ENCODE results near the gene PDXP.
A peak's percentile ranks its signal among the peaks of the same experiment; 100 is the strongest.

PDXP gene

DNA sequence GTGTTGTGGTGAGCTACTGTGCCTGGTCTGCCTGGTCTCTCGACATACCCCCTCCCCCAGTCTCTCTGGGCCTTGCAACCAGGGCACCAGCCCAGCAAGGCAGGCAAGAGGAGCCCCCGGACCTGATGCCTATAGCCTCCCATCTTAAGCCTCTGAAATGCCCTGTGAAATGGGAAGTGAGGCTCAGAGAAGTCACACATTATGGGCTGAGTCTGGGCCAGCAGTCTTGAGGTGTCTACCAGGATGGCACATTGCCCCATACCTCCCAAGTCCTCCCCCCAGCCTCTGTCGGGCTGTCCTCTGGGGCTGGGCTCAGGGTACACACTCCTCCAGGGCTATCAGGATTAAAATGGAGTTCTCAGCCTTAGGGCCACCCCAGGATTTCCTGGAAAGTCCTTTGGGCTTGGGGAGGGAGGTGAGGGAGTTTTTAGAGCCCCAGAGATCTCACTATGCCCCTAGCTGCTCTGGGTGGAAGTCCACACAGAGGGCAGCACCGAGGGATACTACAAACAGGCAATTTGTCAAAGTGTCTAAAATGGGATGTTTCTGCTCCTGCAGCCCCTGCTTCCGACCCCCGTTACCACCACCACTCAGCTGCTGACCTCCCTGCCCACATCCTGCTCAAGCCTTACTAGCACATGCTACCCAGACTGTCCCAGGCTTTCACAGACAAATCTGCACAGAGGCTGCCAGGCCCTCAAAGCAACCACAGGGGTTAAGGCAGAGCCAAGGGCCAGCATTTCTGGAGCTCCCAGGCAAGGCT lies 22.2 kb upstream of the PDXP start:
- Histone ChIP-seq H3K36me3 (ENCODE audit: control insufficient read depth in 1 of 2, insufficient read depth in 2 of 2, low read length in 2 of 2) (peaks cover 0 to 16% of the 10 kb centered on the region in 2 donors), H3K27me3 (ENCODE audit: control insufficient read depth in 1 of 2, insufficient read depth in 2 of 2, low read length in 2 of 2) (no peaks in the 10 kb centered on the region), H3K27ac (ENCODE audit: low read depth, low read length) (no peak overlapping the region), H3K9ac (ENCODE audit: low read depth in 1 of 2, low read length in 2 of 2) (peak overlapping the region; percentile 30 to 96), H3K4me1 (ENCODE audit: control insufficient read depth in 1 of 2, insufficient read depth in 2 of 2, low read length in 2 of 2) (peaks cover 78 to 91% of the 10 kb centered on the region in 2 donors), H3K4me3 (ENCODE audit: low read depth in 1 of 2, low read length in 2 of 2) (peak overlapping the region in 1 of 2 donors; percentile 1), H3K9me3 (ENCODE audit: control insufficient read depth in 1 of 2, low read length in 2 of 2) (no peaks in the 10 kb centered on the region)

GRCh38 chr22:37636949-37637273 lies 21.6 kb upstream of the PDXP start:
- Histone ChIP-seq H3K27me3 (ENCODE audit: control insufficient read depth in 1 of 2, insufficient read depth in 2 of 2, low read length in 2 of 2) (no peaks in the 10 kb centered on the region), H3K27ac (ENCODE audit: low read depth, low read length) (no peak overlapping the region), H3K9me3 (ENCODE audit: control insufficient read depth in 1 of 2, low read length in 2 of 2) (no peaks in the 10 kb centered on the region), H3K36me3 (ENCODE audit: control insufficient read depth in 1 of 2, insufficient read depth in 2 of 2, low read length in 2 of 2) (peaks cover 1 to 11% of the 10 kb centered on the region in 2 donors), H3K4me1 (ENCODE audit: control insufficient read depth in 1 of 2, insufficient read depth in 2 of 2, low read length in 2 of 2) (peaks cover 76 to 91% of the 10 kb centered on the region in 2 donors), H3K4me3 (ENCODE audit: low read depth in 1 of 2, low read length in 2 of 2) (peak overlapping the region in 1 of 2 donors; percentile 1), H3K9ac (ENCODE audit: low read depth in 1 of 2, low read length in 2 of 2) (peak overlapping the region in 1 of 2 donors; percentile 96)

DNA sequence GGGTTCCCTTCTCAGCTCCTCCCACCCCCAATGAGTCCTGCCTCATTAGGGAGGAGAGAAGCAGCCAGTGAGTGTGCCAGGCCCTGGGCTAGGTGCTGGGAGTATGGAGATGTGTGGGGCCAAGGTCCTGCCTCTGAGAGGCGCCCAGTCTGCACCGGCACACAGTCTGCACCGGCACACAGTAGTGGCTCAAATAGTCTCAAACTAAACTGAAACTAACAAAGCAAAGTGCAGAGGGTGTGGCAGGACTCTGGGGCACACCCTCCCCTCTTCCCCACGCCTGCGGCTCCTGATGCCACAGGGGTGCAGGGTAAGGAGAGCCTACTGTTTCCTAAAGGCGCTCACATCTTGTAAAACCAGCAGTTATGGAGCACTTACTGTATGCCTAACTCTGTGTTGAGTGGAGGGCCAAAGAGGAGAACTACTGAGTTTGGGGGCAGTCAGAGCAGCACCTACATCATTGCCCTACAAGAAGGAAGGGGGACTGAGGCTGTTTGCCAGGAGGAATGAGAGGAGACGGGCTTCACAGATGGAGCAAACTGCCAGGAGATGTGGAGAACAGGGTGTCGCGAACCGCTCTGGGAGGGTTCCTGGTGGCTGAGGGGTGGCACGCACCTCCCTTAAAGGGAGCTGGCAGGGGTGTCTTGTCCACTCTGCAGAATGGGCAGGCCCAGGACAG lies 20.0 kb upstream of the PDXP start:
- peak overlapping the region; percentile 77 for H3K27ac ChIP-seq (ENCODE audit: low read depth, low read length)
- peaks cover 76 to 90% of the 10 kb centered on the region in 2 donors for H3K4me1 ChIP-seq (ENCODE audit: control insufficient read depth in 1 of 2, insufficient read depth in 2 of 2, low read length in 2 of 2)
- H3K9me3 ChIP-seq (ENCODE audit: control insufficient read depth in 1 of 2, low read length in 2 of 2), result no peaks in the 10 kb centered on the region
- H3K9ac ChIP-seq (ENCODE audit: low read depth in 1 of 2, low read length in 2 of 2), result peak overlapping the region; percentile 96 to 97
- H3K27me3 ChIP-seq (ENCODE audit: control insufficient read depth in 1 of 2, insufficient read depth in 2 of 2, low read length in 2 of 2), result no peaks in the 10 kb centered on the region
- peaks cover 8 to 15% of the 10 kb centered on the region in 2 donors for H3K36me3 ChIP-seq (ENCODE audit: control insufficient read depth in 1 of 2, insufficient read depth in 2 of 2, low read length in 2 of 2)
- peak overlapping the region; percentile 90 to 91 for H3K4me3 ChIP-seq (ENCODE audit: low read depth in 1 of 2, low read length in 2 of 2)

GRCh38 chr22:37639070-37639760 lies 19.3 kb upstream of the PDXP start, which contains the start of gene SH3BP1:
SH3BP1 (plus strand) TSS chr22:37639669; CDS start chr22:37639788, 119 bp downstream.
- peaks cover 72 to 86% of the 10 kb centered on the region in 2 donors for H3K4me1 ChIP-seq (ENCODE audit: control insufficient read depth in 1 of 2, insufficient read depth in 2 of 2, low read length in 2 of 2)

GRCh38 chr22:37639771-37640590 lies 18.5 kb upstream of the PDXP start:
- Histone ChIP-seq H3K27ac (ENCODE audit: low read depth, low read length) (peak overlapping the region; percentile 77), H3K27me3 (ENCODE audit: control insufficient read depth in 1 of 2, insufficient read depth in 2 of 2, low read length in 2 of 2) (no peaks in the 10 kb centered on the region), H3K4me3 (ENCODE audit: low read depth in 1 of 2, low read length in 2 of 2) (peak overlapping the region; percentile 90 to 91), H3K4me1 (ENCODE audit: control insufficient read depth in 1 of 2, insufficient read depth in 2 of 2, low read length in 2 of 2) (peaks cover 64 to 78% of the 10 kb centered on the region in 2 donors), H3K9ac (ENCODE audit: low read depth in 1 of 2, low read length in 2 of 2) (peak overlapping the region; percentile 96 to 97), H3K9me3 (ENCODE audit: control insufficient read depth in 1 of 2, low read length in 2 of 2) (no peaks in the 10 kb centered on the region), H3K36me3 (ENCODE audit: control insufficient read depth in 1 of 2, insufficient read depth in 2 of 2, low read length in 2 of 2) (peaks cover 11 to 27% of the 10 kb centered on the region in 2 donors)

More at GRCh38 chr22:37639070-37639760, 19.3 kb upstream of the PDXP start, which contains the start of gene SH3BP1:
- Histone ChIP-seq H3K36me3 (ENCODE audit: control insufficient read depth in 1 of 2, insufficient read depth in 2 of 2, low read length in 2 of 2) (peaks cover 8 to 20% of the 10 kb centered on the region in 2 donors), H3K9ac (ENCODE audit: low read depth in 1 of 2, low read length in 2 of 2) (peak within 1 kb of the TSS; percentile 96 to 97), H3K27me3 (ENCODE audit: control insufficient read depth in 1 of 2, insufficient read depth in 2 of 2, low read length in 2 of 2) (no peaks in the 10 kb centered on the region), H3K9me3 (ENCODE audit: control insufficient read depth in 1 of 2, low read length in 2 of 2) (no peaks in the 10 kb centered on the region), H3K4me3 (ENCODE audit: low read depth in 1 of 2, low read length in 2 of 2) (peak within 1 kb of the TSS; percentile 90 to 91), H3K27ac (ENCODE audit: low read depth, low read length) (peak within 1 kb of the TSS; percentile 77)

DNA sequence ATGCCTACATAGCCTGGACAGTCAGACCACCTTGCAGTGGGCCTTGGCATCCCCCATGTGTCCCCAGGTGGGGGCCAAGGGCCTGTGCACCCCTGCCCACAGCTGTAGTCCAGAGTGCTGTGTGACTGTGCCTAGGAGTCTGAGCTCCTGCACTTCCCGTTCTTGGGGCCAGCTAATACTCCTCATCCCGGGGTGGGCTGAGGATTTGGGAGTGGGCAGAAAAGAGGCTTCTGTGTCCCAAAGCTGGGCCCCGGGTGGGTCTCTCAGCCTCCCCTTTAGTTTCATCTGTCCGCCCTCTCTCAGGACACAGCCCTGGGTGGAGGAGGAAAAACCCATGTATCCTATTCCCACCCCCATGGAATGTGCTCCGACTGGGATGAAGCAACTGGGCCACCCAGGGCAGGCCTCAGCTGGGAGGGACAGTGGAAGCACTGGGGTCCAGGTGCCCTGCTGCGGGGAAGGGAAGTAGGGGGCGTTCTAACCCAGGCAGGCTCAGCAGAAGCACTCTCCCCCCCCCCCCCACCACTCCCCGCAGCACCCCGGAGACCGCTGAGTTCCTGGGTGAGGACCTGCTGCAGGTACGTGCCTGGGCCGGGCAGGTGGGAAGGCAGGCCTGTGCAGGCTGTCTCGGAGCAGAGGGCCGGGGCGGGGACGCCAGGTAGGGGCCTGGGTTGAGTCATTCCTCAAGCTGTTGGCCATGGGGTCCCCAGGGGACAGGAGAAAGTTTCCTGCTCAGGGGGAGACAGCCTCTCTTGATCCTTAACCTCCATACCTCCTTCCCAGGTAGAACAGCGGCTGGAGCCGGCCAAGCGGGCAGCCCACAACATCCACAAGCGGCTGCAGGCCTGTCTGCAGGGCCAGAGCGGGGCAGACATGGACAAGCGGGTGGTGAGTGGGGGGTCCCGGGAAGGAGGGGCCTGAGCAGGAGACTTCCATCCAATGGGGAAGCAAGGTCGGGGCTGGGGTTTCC lies 17.6 kb upstream of the PDXP start:
- no peaks in the 10 kb centered on the region for H3K9me3 ChIP-seq (ENCODE audit: control insufficient read depth in 1 of 2, low read length in 2 of 2)
- peaks cover 11 to 35% of the 10 kb centered on the region in 2 donors for H3K36me3 ChIP-seq (ENCODE audit: control insufficient read depth in 1 of 2, insufficient read depth in 2 of 2, low read length in 2 of 2)
- H3K4me1 ChIP-seq (ENCODE audit: control insufficient read depth in 1 of 2, insufficient read depth in 2 of 2, low read length in 2 of 2), result peaks cover 60 to 69% of the 10 kb centered on the region in 2 donors
- peak overlapping the region; percentile 90 to 91 for H3K4me3 ChIP-seq (ENCODE audit: low read depth in 1 of 2, low read length in 2 of 2)
- peak overlapping the region; percentile 96 to 97 for H3K9ac ChIP-seq (ENCODE audit: low read depth in 1 of 2, low read length in 2 of 2)
- H3K27ac ChIP-seq (ENCODE audit: low read depth, low read length), result peak overlapping the region; percentile 77
- H3K27me3 ChIP-seq (ENCODE audit: control insufficient read depth in 1 of 2, insufficient read depth in 2 of 2, low read length in 2 of 2), result no peaks in the 10 kb centered on the region

GRCh38 chr22:37641561-37641949 lies 17.0 kb upstream of the PDXP start:
- H3K4me1 ChIP-seq (ENCODE audit: control insufficient read depth in 1 of 2, insufficient read depth in 2 of 2, low read length in 2 of 2), result peaks cover 54 to 65% of the 10 kb centered on the region in 2 donors
- peak overlapping the region; percentile 77 for H3K27ac ChIP-seq (ENCODE audit: low read depth, low read length)
- no peaks in the 10 kb centered on the region for H3K27me3 ChIP-seq (ENCODE audit: control insufficient read depth in 1 of 2, insufficient read depth in 2 of 2, low read length in 2 of 2)
- no peaks in the 10 kb centered on the region for H3K9me3 ChIP-seq (ENCODE audit: control insufficient read depth in 1 of 2, low read length in 2 of 2)
- H3K36me3 ChIP-seq (ENCODE audit: control insufficient read depth in 1 of 2, insufficient read depth in 2 of 2, low read length in 2 of 2), result peaks cover 11 to 41% of the 10 kb centered on the region in 2 donors
- peak overlapping the region; percentile 90 to 91 for H3K4me3 ChIP-seq (ENCODE audit: low read depth in 1 of 2, low read length in 2 of 2)
- H3K9ac ChIP-seq (ENCODE audit: low read depth in 1 of 2, low read length in 2 of 2), result peak overlapping the region; percentile 52 to 96

DNA sequence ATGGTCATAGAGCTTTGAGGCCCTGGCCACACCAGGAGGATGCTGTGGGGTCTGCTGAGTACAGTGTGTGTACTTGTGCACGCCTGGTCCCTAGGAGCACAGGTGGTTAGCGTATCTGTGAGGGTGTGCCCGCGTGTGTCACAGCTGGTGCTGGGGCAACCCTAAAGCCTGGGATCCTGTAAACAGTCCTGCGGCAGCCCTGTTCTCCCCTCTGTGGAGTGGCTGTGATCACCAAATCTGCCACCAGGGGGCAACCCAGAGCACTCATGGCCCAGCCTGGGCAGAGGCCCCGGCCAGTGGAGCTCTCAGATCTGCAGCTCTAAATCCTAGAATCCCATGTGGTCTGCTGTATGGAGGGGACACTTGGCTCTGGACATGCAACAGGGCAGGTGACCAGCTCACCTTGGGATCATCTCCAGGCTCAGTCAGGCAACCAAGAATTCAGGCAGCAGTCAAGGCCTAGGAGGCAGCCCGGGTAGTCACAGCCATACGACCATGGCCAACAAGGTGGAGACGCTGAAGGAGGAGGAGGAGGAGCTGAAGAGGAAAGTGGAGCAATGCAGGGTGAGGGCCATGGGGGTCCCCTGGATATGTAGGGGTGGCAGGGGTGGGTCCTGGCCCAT lies 15.2 kb upstream of the PDXP start:
- peak overlapping the region in 1 of 2 donors; percentile 46 for H3K4me3 ChIP-seq (ENCODE audit: low read depth in 1 of 2, low read length in 2 of 2)
- no peaks in the 10 kb centered on the region for H3K9me3 ChIP-seq (ENCODE audit: control insufficient read depth in 1 of 2, low read length in 2 of 2)
- H3K36me3 ChIP-seq (ENCODE audit: control insufficient read depth in 1 of 2, insufficient read depth in 2 of 2, low read length in 2 of 2), result peaks cover 13 to 52% of the 10 kb centered on the region in 2 donors
- no peak overlapping the region for H3K27ac ChIP-seq (ENCODE audit: low read depth, low read length)
- H3K27me3 ChIP-seq (ENCODE audit: control insufficient read depth in 1 of 2, insufficient read depth in 2 of 2, low read length in 2 of 2), result no peaks in the 10 kb centered on the region
- H3K4me1 ChIP-seq (ENCODE audit: control insufficient read depth in 1 of 2, insufficient read depth in 2 of 2, low read length in 2 of 2), result peaks cover 48 to 61% of the 10 kb centered on the region in 2 donors
- peak overlapping the region; percentile 18 to 52 for H3K9ac ChIP-seq (ENCODE audit: low read depth in 1 of 2, low read length in 2 of 2)

Data from duodenal mucosa (tissue), 2 donors.